Keratinocyte (primary cell): ENCODE data around the gene CEP20. TPM values are rescaled to one million over a fixed set of nuclear protein-coding genes. Genes with fewer than 3 reads are reported as not detected.

Experiments
- DNase-seq: peaks from one replicate; pipeline ENCODE4 v3.0.0-alpha.2; 2011; ENCODE audit warnings: low read depth, missing footprints, low spot score
- FAIRE-seq: peaks from 2 replicates; lab custom pipeline; 2011; peaks lifted over from hg19 to GRCh38; lab: Jason Lieb, UNC
- H2AFZ ChIP-seq: 2 replicates; pipeline ENCODE4 v1.6.0; 2012; ENCODE audit warnings: low read length, control low read depth, inconsistent platforms; ENCODE audit not compliant: control insufficient read depth
- H3K27ac ChIP-seq: 2 replicates; pipeline ENCODE4 v1.5.1; 2011; ENCODE audit warnings: low read length; ENCODE audit not compliant: control insufficient read depth, insufficient read depth
- H3K27me3 ChIP-seq: 3 replicates; pipeline ENCODE4 v1.6.0; 2011; ENCODE audit warnings: low read length; ENCODE audit not compliant: control insufficient read depth, insufficient read depth; ENCODE audit errors: extremely low read depth
- H3K36me3 ChIP-seq, 2 experiments: 2 replicates in 1 of 2; 3 replicates in 1 of 2; pipeline ENCODE4 v1.5.1; 2011; ENCODE audit warnings: low read length in 2 of 2, mild to moderate bottlenecking in 1 of 2; ENCODE audit not compliant: control insufficient read depth in 2 of 2, insufficient read depth in 2 of 2; ENCODE audit errors: extremely low read depth in 1 of 2
- H3K4me1 ChIP-seq: 3 replicates; pipeline ENCODE4 v1.5.1; 2011; ENCODE audit warnings: low read length; ENCODE audit not compliant: control insufficient read depth, insufficient read depth; ENCODE audit errors: extremely low read depth
- H3K4me2 ChIP-seq: 3 replicates; pipeline ENCODE4 v1.6.0; 2011; ENCODE audit warnings: low read depth, low read length; ENCODE audit not compliant: control insufficient read depth, insufficient read depth; ENCODE audit errors: extremely low read depth
- H3K4me3 ChIP-seq, 3 experiments: fragments of 200-600 bp in 1 of 3; sonication (generic) in 1 of 3; 2 replicates in 2 of 3; 3 replicates in 1 of 3; pipeline ENCODE4 v1.5.1; 2011 to 2016; ENCODE audit warnings: low read length in 3 of 3, mild to moderate bottlenecking in 3 of 3, control low read depth in 2 of 3, inconsistent platforms in 1 of 3, low read depth in 1 of 3, mixed read lengths in 1 of 3, mixed run types in 1 of 3, moderate library complexity in 1 of 3; ENCODE audit not compliant: control insufficient read depth in 2 of 3, insufficient read depth in 2 of 3; ENCODE audit errors: extremely low read depth in 1 of 3
- H3K79me2 ChIP-seq: 2 replicates; pipeline ENCODE4 v1.6.0; 2012; ENCODE audit warnings: low read length; ENCODE audit not compliant: control insufficient read depth, insufficient read depth
- H3K9ac ChIP-seq: 3 replicates; pipeline ENCODE4 v1.6.0; 2011; ENCODE audit warnings: low read length; ENCODE audit not compliant: control insufficient read depth, insufficient read depth; ENCODE audit errors: extremely low read depth
- H3K9me1 ChIP-seq: 3 replicates; pipeline ENCODE4 v1.6.0; 2011; ENCODE audit warnings: low read length; ENCODE audit not compliant: control insufficient read depth, insufficient read depth; ENCODE audit errors: extremely low read depth
- H3K9me3 ChIP-seq: 2 replicates; pipeline ENCODE4 v1.5.1; 2012; ENCODE audit warnings: low read depth, low read length; ENCODE audit not compliant: control insufficient read depth
- H4K20me1 ChIP-seq: 3 replicates; pipeline ENCODE4 v1.6.0; 2011; ENCODE audit warnings: low read length; ENCODE audit not compliant: control insufficient read depth, insufficient read depth; ENCODE audit errors: extremely low read depth
- CTCF ChIP-seq, 3 experiments: IDR thresholded peaks in 1 of 3; conservative IDR thresholded peaks in 1 of 3; optimal IDR thresholded peaks in 1 of 3; 2 replicates in 2 of 3; 3 replicates in 1 of 3; pipeline versions ENCODE3 to v1.5.1; 2011; ENCODE audit warnings: low read length in 3 of 3, mild to moderate bottlenecking in 3 of 3, moderate library complexity in 2 of 3, control low read depth in 1 of 3, inconsistent platforms in 1 of 3; ENCODE audit not compliant: insufficient read depth in 2 of 3; ENCODE audit errors: extremely low read depth in 1 of 3
- EZH2 ChIP-seq: IDR thresholded peaks from one replicate; pipeline ENCODE4 v1.6.1; 2012; ENCODE audit warnings: inconsistent platforms, mild to moderate bottlenecking, low read length, moderate library complexity
- dilution Hi-C: fragments of 300-500 bp; cut with MboI; formaldehyde crosslinking; loops from one replicate; pipeline ENCODE4 v1.7.0; 2020; ENCODE audit warnings: low sequenced_read_pairs; ENCODE audit not compliant: extremely low pct_ligation_motif_present
- polyA plus RNA-seq, 5 experiments: library from polyadenylated mRNA; depleted of rRNA in 3 of 5; stranded (reverse) in 3 of 5; stranded (forward) in 1 of 5; unstranded in 1 of 5; fragments of >200 nt; gene quantifications; 1 replicate in 1 of 5; 2 replicates in 3 of 5; 3 replicates in 1 of 5; pipeline versions ENCODE4 v1.2.1 to v1.2.3, GENCODE V29; 2011 to 2012; ENCODE audit warnings: missing spikeins in 2 of 5, low read depth in 1 of 5, low replicate concordance in 1 of 5

The CEP20 gene
- polyA plus RNA-seq, 1 donor (not counting 4 experiments of a cell fraction or from before 2014, with no cell fraction given), result 44.1 TPM

GRCh38 chr16:15873301-15873700, 15.1 kb downstream of the CEP20 start:
- FAIRE-seq (no peak), DNase-seq (no peak)
- dilution Hi-C loops, result no loop called here
- TF ChIP-seq EZH2, result no peak
- TF ChIP-seq CTCF (optimal IDR thresholded peaks at IDR 0.05 in 1 of 3, IDR thresholded peaks at IDR 0.05 in 1 of 3, conservative IDR thresholded peaks at IDR 0.05 in 1 of 3; ENCODE audit: extremely low read depth in 1 of 3, insufficient read depth in 2 of 3, low read length in 3 of 3), result no peak
- no peaks in the 10 kb centered on the region for H3K9me3 ChIP-seq
- H3K36me3 ChIP-seq, result peaks cover 8 to 9% of the 10 kb centered on the region in 2 experiments
- H3K9ac ChIP-seq, result no peak overlapping the region
- no peak overlapping the region for H3K27ac ChIP-seq
- no peaks in the 10 kb centered on the region for H3K9me1 ChIP-seq
- H3K4me2 ChIP-seq, result no peak overlapping the region
- H4K20me1 ChIP-seq, result no peaks in the 10 kb centered on the region
- no peaks in the 10 kb centered on the region for H3K27me3 ChIP-seq
- H3K79me2 ChIP-seq, result peaks cover 2% of the 10 kb centered on the region
- no peak overlapping the region for H3K4me3 ChIP-seq
- no peak overlapping the region for H2AFZ ChIP-seq
- no peaks in the 10 kb centered on the region for H3K4me1 ChIP-seq

GRCh38 chr16:15870011-15870410, 18.4 kb downstream of the CEP20 start:
- Histone ChIP-seq H3K9ac (no peak overlapping the region), H3K4me2 (no peak overlapping the region), H3K27ac (no peak overlapping the region), H3K79me2 (peaks cover 2% of the 10 kb centered on the region), H3K27me3 (no peaks in the 10 kb centered on the region), H3K4me1 (no peaks in the 10 kb centered on the region), H2AFZ (no peak overlapping the region), H3K9me1 (no peaks in the 10 kb centered on the region), H3K9me3 (no peaks in the 10 kb centered on the region), H4K20me1 (no peaks in the 10 kb centered on the region), H3K4me3 (no peak overlapping the region), H3K36me3 (peaks cover 9% of the 10 kb centered on the region in 2 experiments)
- dilution Hi-C loops, result no loop called here
- no peak for FAIRE-seq
- TF ChIP-seq CTCF (optimal IDR thresholded peaks at IDR 0.05 in 1 of 3, IDR thresholded peaks at IDR 0.05 in 1 of 3, conservative IDR thresholded peaks at IDR 0.05 in 1 of 3; ENCODE audit: extremely low read depth in 1 of 3, insufficient read depth in 2 of 3, low read length in 3 of 3), result no peak
- TF ChIP-seq EZH2, result no peak
- no peak for DNase-seq
